Left lobe of liver (tissue), 2 donors: Measurements from ENCODE around the gene SSC4D. TPM values are rescaled to one million over a fixed set of nuclear protein-coding genes. Genes with fewer than 3 reads are reported as not detected.
A peak's percentile ranks its signal among the peaks of the same experiment; 100 is the strongest.
"Not testable (repeated sequence)": the region's sequence is repeated elsewhere in the genome, so short reads cannot be mapped to it uniquely, and the experiment has no call there.

ENCODE experiments used
- ATAC-seq: fragments of 200-7000 bp; cut with Tn5 transposase; one replicate; pipeline ENCODE4 v1.9.1; 2020; ENCODE audit warnings: mild to moderate bottlenecking, moderate library complexity
- DNase-seq: peaks from one replicate; pipeline ENCODE4 v3.0.0-alpha.2; 2020; ENCODE audit warnings: low spot score
- total RNA-seq: library from RNA; stranded (reverse); gene quantifications from one replicate; pipeline ENCODE4 v1.2.1, GENCODE V29; 2021
- donor health status: DM: no; HTN: no; CAD: no; lungs with moderate emphysema.
- donor health status: DM: no; HTN: yes; CAD: no.

Gene SSC4D
- total RNA-seq, 1 donor from 2014 or later = 2.5 TPM

DNA sequence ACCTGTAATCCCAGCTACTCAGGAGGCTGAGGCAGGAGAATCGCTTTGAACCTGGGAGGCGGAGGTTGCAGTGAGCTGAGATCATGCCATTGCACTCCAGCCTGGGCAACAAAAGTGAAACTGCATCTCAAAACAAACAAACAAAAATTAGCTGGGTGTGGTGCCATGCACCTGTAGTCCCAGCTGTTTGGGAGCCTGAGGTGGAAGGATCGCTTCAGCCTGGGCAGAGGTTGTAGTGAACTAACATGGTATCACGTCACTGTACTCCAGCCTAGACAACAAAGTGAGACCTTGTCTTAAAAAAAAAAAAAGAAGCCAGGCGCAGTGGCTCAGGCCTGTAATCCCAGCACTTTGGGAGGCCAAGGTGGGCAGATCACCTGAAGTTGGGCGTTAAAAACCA lies 21.7 kb downstream of the SSC4D start:
- ATAC-seq, DNase-seq: not testable (repeated sequence)

DNA sequence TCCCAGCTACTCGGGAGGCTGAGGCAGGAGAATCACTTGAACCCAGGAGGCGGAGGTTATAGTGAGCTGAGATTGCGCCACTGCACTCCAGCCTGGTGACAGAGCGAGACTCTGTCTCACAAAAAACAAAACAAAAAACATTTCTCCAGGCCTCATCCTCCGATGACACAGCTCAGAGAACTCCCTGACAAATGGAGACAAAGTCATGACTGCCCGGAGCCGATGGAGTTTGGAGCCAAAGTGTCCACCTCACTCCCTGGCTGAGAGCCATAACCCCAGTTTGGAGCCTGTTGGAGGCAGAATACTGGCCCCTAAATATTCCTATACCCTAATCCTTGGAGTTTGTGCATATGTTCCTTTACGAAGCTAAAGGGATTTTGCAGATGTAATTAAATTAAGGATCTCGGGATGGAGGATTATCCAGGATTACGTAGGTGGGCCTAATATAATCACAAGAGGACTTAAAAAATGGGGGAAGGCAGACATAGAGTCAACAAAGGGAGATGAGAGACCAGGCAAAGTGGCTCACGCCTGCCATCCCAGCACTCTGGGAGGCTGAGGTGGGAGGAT lies 22.7 kb downstream of the SSC4D start:
- peak; percentile 31 for ATAC-seq
- DNase-seq = no peak

DNA sequence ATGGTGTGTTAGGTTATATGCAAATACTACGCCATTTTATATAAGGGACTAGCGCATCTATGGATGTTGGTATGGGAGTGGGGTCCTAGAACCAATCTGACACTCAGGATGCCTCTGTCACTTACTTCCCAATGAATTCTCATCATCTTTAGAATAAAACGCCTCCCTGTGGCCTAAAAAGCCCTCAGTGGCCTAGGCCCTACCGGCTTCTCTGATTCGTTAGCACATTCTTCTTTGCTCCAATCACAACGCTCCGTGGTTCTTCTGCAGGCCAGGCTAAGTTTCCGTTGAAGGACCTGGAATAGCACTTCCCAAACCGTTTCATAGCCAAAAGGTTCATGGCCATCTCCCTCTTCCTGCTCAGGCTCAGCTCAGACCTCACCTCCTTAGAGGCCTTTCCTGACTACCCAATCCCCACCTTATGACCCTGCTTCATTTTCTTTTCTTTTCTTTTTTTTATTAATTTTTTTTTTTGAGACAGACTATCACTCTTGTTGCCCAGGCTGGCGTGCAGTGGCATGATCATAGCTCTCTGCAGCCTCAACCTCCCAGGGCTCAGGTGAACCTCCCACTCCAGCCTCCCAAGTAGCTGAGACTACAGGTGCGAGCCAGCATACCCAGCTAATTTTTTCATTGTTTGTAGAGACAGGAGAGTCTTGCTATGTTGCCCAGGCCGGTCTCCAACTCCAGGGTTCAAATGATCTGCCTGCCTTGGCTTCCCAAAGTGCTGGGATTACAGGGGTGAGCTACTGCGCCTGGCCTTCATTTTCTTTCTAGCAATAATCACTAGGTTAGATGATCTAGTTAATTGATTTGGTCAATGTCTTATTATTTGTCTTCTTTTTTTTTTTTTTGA lies 26.2 kb downstream of the SSC4D start:
- no peak for DNase-seq
- ATAC-seq = no peak

DNA sequence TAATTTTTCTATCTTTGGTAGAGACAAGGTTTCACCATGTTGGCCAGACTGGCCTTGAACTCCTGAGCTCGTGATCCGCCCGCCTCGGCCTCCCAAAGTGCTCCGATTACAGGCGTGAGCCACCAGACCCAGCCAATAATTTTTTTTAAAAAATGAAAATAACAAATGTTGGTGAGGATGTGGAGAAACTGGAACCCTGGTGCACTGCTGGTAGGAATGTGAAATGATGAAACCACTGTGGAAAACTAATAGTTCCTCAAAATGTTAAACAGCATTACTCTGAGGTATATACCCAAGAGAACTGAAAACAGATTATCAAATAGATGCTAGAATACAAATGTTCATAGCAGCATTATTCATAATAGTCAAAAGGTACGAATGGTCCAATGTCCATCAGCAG lies 27.7 kb downstream of the SSC4D start:
- DNase-seq = no peak

DNA sequence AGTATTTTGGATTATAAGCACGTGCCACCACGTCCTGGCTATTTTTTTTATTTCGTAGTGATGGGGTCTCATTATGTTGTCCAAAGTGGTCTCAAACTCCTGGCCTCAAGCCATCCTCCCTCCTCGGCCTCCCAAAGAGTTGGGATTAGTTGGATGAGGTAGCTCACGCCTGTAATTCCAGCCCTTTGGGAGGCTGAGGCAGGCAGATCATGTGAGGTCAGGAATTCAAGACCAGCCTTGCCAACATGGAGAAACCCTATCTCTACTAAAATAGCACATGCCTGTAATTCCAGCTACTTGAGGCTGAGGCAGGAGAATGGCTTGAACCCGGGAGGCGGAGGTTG lies 28.9 kb downstream of the SSC4D start:
- DNase-seq = peak; percentile 54
- no peak for ATAC-seq

More for the DNA sequence above, 27.7 kb downstream of the SSC4D start:
- ATAC-seq = no peak

DNA sequence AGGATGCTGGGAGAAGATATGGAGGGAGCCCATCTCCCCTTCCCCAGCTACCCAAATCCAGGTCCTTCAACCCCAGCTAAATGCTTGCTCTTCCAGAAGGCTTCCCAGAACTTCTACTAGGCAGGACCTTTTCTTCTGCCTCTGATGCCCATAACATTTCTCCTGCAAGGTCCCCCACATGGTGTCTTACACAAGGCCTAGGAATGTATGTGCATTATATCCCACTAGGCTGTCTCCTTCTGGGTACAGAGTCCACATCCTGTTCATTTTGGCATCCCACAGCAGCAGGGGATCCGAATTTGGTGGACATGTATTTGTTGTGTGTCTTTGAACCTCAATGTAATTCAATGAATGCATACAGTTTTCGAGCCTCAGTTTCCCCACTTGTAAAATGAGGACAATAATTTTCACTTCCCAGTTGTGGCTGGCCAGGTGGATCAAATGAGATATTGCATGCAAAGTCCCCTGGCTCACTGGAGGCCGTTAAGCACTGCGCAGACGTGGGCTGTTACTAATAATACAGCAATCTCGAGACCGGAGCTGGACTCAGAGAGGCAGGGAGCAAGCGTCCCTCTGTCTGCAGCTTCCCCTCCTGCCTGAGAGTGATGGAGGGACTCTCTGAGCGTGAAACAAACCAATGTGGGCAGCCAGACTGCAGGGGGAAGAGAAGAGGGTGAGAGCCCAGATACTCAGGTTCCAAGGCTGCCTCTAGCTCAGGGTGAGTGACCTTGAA lies 32.1 kb downstream of the SSC4D start:
- ATAC-seq (no peak), DNase-seq (no peak)

DNA sequence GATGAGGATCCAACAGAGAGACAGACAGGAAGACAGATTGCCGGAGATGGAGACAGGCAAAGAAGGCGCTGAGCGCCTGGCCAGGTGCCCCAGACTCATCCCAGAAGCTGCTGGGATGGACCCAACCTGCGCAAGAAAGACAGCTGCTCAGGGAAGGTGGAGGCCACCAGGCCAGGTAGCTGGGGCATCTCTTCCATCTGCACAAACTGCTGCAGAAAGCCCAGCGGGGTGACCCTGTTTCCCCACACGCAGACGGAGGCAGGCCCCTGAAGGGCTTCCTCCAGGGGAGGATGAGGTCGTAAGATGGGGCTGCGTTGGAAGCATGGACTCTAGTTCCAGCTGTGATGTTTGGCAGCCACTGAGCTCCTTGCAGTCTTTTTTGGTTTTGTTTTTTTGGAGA lies 34.2 kb downstream of the SSC4D start:
- DNase-seq (no peak), ATAC-seq (no peak)

DNA sequence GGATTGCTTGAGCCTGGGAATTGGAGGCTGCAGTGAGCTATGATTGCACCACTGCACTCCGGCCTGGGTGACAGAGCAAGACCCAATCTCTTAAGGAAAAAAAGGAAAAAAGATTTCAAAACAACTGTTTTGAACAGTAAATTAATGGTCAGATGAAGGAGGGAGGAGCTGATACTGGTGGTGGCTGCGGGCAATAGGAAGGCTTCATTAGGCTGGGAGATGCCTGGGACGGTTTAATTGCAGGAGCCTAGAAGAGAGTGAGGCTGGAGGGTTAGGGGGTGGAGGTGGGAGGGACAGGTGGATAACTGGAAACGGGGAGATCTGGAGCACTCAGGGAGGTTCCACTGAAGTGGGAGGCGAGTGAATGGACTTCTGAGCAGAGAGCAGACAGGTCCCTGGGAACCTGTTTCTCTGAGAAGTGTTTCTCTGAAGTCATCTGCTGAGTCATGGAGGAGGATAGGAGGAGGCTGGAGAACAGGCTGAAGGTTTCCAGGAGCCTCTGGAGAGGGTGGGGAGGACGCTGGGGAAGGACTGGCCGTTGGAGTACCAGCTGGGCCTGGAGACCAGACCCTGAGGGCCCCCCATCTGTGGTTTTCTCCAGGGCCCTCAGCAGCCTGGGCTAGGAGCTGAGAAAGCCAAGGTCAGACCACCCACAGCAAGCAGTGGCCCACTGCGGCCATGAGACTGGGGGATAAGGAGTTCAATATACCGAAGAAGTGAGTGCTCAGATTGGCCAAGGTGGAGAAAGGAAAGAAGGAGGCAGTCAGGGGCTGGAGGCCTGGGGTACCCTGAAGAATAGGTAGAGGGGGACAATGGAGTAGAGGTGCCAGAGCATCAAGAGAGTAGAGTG lies 36.3 kb downstream of the SSC4D start:
- ATAC-seq = no peak
- DNase-seq = no peak

DNA sequence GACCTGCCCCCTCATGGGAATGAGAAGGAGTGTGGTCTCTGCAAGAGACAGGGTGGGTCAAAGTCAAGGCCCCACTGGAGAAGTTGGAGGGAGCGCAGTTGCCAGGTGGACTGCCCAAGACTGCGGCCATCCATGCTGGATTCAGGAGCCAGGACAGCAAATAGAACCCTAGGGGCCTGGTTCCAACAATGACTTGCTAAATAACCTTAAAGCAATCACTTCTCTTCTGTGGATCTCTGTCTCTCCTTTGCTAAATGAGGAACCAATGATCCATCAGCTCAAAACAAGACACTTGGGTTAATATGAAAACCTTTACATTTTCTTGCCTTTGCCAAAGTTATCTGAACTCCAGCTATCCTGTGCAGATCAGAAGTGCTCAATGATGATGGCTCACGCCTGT lies 38.1 kb downstream of the SSC4D start:
- ATAC-seq (no peak), DNase-seq (no peak)

DNA sequence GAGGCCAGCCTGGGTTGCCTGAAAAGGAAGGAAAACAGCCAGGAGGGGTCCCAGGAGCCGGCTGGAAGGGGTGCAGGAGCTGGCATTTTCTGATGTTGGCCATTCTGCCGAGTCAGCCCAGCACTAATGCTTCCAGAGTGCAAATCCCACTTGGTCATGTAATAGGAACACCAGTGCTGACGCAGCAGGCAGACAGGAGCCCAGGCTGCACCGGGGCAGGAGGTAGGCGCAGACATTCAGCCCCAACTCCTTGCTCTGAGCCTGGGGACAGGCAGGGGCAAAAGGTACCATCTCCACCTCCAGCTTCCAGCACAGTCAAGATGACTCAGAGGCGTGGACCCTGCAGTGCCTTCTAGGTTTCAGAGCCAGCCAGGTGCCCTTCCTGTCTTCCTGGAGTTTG lies 40.5 kb downstream of the SSC4D start:
- ATAC-seq (no peak), DNase-seq (no peak)

DNA sequence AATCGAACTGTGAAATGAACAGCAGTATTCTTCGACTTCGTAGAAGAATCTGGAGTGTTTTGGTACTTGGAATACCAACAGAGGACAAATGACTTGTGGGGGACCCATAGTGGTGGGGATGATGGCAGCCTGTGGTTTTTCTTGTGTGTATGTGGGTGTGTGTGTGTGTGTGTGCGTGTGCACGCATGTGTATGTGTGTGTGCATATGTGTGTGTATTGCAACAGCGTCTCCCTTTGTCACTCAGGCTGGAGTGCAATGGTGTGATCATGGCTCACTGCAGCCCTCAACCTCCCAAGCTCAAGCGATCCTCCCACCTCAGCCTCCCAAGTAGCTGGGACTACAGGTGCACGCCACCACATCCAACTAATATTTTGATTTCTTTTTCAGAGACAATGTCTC lies 41.3 kb downstream of the SSC4D start:
- no peak for ATAC-seq
- DNase-seq = no peak

DNA sequence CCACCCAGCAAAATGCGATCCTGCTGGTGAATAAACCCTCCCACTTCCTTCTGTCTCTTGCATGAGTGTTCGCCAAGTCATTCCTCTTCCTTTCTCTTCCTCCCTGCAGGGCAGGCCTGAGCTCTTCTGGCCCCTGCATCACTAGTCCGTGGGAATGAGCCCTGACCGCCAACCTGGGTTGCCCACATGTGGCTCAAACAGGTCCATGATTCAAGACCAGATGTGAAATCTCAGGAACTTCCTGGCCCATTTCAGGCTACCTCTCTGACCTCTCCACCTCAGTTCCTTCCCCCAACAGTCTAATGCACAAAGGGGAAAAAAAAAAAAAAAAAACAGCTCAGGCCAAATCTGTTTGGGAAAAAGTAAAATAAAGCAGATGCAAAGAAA lies 45.3 kb downstream of the SSC4D start:
- ATAC-seq (no peak), DNase-seq (no peak)

DNA sequence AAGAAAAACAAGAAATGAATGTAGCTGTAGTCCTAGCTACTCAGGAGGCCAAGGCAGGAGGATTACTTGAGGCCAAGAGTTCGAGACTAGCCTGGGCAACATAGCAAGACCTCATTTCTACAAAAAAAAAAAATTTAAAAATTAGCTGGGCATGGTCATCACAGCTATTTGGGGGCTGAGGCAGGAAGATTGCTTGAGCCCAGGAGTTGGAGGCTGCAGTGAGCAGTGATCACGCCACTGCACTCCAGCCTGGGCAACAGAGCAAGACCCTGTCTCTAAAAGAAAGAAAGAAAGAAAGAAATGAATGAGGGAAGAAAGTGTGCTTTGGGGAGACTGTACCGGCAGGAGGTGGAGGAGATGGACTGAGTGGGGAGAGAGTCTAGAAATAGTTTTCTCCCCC lies 45.7 kb downstream of the SSC4D start:
- not testable (repeated sequence) for ATAC-seq, DNase-seq

DNA sequence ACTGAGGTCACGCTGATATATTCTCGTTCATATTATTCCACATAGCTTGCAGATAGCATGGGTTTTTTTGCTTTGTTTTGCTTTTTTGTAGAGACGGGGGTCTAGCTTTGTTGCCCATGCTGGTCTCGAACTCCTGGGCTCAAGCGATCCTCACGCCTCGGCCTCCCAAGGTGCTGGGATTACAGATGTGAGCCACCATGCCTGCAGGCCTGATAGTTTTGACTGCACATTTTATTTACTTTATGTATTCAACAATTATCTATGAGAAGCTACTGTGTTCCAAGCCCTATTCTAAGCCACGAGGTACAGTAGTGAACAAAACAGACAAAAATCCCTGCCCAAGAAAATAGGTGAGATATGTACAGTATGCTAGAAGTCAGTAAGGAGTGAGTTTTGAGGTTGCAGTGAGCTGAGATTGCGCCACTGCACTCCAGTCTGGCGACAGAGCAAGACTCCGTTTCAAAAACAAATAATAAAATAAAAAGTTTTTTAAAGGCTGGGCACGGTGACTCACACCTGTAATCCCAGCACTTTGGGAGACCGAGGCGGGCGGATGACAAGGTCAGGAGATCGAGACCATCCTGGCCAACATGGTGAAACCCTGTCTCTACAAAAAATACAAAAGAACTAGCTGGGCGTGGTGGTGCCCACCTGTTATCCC lies 49.4 kb downstream of the SSC4D start:
- DNase-seq = no peak
- no peak for ATAC-seq

DNA sequence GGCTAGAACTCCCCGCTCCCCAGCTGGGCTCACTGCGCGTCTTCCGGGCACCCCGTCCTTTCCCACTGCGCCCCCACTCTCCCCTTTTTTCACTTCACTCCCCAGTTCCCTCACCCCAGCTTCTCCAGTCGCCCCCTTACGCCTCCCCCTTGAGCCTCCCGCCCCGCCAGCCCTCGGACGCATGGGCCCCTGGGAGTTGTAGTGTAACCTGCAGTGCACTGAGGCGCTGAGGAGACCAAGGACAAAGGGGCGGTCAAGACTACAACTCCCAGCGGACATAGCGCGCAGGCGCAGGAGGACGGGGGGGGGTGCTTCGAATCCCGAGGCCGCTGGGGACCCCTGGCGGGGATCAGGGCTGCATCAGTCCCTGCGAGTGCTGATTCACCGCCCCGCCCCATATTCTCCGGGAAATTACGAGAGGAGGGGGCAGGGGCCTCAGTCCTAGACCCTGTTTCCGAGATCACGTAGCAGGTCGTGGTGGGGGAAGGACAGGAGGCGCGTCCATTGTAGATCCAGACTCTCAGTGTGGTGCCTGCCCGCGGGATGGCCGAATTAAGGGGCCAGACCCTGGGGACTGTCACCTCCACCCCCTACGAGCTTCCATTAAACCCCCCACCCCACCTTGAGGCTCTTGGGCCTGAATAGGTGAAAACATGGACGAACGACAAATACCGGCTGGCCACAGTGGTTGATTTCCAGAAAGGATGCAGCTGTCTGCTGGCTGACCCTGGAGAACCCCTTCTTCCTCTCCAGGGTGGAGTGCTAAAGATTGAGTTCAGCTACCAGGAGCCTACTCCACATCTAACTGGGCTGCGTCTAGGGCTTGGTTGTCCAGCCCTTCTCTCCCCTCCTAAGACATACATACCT lies 50.2 kb downstream of the SSC4D start:
- DNase-seq = peak; percentile 99
- ATAC-seq = peak; percentile 91

DNA sequence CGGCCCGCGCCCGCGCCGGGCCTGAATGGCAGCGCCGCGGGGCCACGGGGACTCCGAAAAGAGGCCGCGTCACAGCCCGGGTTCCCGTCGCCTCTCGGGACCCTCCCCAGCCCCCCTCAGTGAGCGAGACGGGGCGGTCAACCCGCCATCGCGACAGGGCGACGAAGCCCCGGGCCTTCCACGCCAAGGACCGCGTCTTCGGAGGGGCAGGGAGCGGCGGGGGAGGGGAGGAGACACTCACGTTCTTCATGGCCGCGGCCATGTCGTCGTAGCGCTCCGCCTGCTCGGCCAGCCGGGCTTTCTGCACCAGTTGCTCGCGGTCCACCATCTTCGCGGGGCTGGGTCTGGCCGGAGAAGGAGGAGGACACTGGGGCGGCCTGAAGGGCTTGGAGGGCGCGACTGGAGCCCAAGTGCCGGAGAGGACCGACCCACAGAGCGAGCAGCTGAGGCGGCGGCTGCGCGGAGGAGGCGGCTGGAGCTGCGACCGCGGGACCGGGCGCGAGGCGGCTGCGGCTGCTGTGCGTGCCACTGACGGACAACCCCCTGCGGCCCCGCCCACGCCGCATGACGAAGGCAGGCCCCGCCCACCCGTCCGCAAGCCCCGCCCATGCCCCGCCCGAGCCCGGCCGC lies 50.9 kb downstream of the SSC4D start, which contains the start of gene YWHAG:
YWHAG (minus strand) TSS at position 511 of the 630 bp plus-strand sequence; CDS start at position 328, 183 bp downstream.
- DNase-seq (peak; percentile 92), ATAC-seq (peak; percentile 90)

DNA sequence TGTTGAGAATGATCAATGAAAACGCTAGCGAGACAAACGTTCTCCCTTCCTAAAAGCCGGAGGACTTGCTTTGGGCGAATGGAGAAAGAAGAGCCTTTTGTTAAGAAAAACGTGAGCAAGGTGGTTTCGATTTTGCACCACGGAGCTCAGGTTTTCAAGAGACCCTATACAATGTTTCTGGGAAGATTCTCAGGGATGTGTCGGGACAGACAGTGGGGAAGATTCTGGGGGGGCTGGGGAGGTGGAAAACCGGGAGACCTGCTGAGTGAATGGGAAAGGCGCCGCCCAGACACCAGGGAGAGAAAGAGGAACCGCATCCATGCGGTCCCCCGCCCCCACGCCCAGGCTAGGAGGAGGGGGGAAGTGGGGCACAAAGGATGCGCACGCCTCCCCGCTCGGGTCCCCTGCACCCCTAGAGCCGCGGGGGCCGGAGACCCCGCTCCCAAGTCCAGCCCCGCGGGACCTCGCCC lies 51.5 kb downstream of the SSC4D start:
- DNase-seq = peak; percentile 72
- ATAC-seq = peak; percentile 48

DNA sequence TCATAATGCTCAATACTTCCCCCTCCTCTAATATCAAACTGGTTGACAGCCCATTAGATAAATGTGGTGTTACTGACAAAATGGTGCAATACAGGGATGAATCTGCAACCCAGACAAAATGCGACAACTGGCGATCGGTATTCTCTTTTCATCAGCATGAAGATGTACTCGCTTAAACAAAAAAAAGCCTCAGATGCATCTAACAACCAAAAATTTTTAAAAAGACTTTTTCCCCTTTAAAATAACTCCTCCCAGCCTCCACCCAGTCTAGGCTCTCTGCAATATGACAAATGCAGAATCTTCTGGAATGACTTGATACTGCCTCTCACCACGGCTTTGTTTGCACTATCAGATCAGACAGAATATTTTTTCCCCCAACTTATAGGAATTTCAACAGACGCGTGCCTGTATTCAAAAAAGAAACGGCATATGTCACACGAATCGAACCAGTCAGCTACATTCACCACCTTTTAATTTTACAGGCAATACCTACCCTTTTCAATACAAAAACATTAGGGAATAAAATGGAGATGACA lies 52.0 kb downstream of the SSC4D start:
- ATAC-seq = no peak
- DNase-seq = no peak

DNA sequence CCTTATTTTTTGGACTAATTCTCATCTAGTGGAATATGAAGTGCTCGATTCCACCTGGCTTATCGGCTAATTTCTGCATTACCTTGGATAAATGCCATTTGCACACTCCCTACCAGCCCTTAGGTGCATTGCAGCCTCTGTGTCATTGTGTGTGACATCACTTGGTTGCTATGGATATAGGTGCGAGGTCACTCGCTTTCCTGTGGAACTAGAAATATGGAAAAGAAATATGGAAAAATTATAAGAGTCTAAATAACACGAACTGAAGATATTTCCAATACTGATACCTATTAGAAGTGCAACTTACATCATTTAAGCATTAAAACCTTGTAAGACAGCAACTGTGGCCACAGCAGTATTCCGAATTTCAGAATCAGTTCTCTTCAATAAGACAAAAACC lies 52.7 kb downstream of the SSC4D start:
- DNase-seq (no peak), ATAC-seq (no peak)
